Upper lobe of right lung (tissue), 1 donor: ENCODE data around the gene SKI. TPM values are rescaled to one million over a fixed set of nuclear protein-coding genes. Genes with fewer than 3 reads are reported as not detected.

ENCODE experiments used
- ATAC-seq: fragments of 200-7000 bp; cut with Tn5 transposase; one replicate; pipeline ENCODE4 v1.9.1; 2020; ENCODE audit warnings: mild to moderate bottlenecking, moderate library complexity
- DNase-seq: peaks from one replicate; pipeline ENCODE4 v3.0.0-alpha.2; 2020
- H3K27ac ChIP-seq: fragments of 200-600 bp; one replicate; pipeline ENCODE4 v1.8.0; 2022
- H3K27me3 ChIP-seq: fragments of 200-600 bp; one replicate; pipeline ENCODE4 v1.8.0; 2022; ENCODE audit warnings: mild to moderate bottlenecking
- H3K36me3 ChIP-seq: fragments of 200-600 bp; one replicate; pipeline ENCODE4 v1.8.0; 2022
- H3K4me1 ChIP-seq: fragments of 200-600 bp; one replicate; pipeline ENCODE4 v1.8.0; 2022
- H3K4me3 ChIP-seq: fragments of 200-600 bp; one replicate; pipeline ENCODE4 v1.8.0; 2022; ENCODE audit warnings: mild to moderate bottlenecking
- H3K9me3 ChIP-seq: fragments of 200-600 bp; one replicate; pipeline ENCODE4 v1.8.0; 2022
- intact Hi-C: fragments of 100-400 bp; cut with DNase I; formaldehyde crosslinking; loops from one replicate; pipeline ENCODE4 v1.11.0; 2022
- long read RNA-seq: library from polyadenylated mRNA; unstranded; transcript quantifications from one replicate; pipeline ENCODE4 v2.0.0, GENCODE V29; 2021
- total RNA-seq: library from RNA; stranded (reverse); fragmentation: NEBNext Ultra II Directional; extraction: Animal tissue kit (Norgen Biotek cat#: 25700); gene quantifications from one replicate; pipeline ENCODE4 v1.2.1, GENCODE V29; 2021
- TF ChIP-seq, protein P1 (sequence below): fragments of 200-600 bp; IDR thresholded peaks from one replicate; pipeline ENCODE4 v1.8.0; 2022; ENCODE audit warnings: antibody characterized with exemption
- donor health status: DM: no; HTN: yes; CAD: no; lungs with severe emphysema.

The SKI gene
- total RNA-seq: 89.6 TPM
- long read RNA-seq, full-length matches to known transcripts: 1 of 43 reads
- long read RNA-seq, partial matches to known transcripts: 28 of 43 reads
- long read RNA-seq, other reads (novel, unspliced or antisense): 14 of 43 reads

DNA sequence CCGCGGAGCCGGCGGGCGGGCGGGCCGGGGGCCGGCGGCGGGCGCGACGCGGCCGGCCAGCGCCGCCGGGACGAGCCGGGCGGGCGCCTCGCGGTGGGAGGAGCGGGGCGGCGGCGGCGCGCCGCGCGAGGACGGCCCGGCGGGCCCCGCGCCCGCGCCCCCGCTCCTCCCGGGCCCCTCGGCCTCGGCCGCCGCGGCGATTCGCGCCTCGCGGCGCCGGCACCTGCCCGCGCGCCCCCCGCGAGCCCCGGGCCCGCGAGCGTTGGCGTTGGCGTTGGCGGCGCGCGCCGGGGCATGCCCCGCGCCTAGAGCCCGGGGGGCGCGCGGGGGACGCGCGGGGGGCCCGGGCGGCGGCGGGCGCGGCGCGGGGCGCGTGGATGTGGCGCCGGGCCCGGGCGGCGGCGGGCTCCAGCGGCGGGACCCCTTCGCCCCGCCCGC, at the start of gene SKI:
Gene SKI, plus strand, starts transcription at position 163 of the 438 bp plus-strand sequence. CDS start 448 bp downstream, outside the sequence.
- intact Hi-C loops: no loop called here

DNA sequence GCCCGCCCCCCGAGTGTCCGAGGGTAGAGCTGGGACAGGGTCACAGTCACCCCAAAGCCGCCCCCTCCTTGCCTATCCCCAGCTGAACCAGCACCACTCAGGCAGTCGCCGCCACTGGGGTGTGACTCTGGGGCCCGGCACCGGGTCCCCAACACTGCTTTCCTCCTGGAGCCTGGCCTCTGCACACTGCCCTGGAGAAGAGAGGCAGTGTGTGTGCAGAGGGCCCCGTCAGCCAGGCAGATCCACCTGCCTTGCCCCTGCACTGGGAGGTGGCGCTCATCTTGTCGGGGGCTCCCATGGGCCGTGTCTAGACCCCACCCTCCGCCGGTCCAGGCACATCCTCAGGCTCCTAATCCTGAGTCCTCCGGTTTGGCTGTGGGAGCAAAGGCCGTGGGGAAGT, 49.2 kb upstream of the SKI start:
- intact Hi-C loops: no loop called here
- Histone ChIP-seq H3K27me3 (no peaks in the 10 kb centered on the region), H3K36me3 (peaks cover 6% of the 10 kb centered on the region), H3K4me3 (no peak overlapping the region), H3K27ac (no peak overlapping the region), H3K9me3 (no peaks in the 10 kb centered on the region), H3K4me1 (no peaks in the 10 kb centered on the region)
- TF ChIP-seq, protein P1, sequence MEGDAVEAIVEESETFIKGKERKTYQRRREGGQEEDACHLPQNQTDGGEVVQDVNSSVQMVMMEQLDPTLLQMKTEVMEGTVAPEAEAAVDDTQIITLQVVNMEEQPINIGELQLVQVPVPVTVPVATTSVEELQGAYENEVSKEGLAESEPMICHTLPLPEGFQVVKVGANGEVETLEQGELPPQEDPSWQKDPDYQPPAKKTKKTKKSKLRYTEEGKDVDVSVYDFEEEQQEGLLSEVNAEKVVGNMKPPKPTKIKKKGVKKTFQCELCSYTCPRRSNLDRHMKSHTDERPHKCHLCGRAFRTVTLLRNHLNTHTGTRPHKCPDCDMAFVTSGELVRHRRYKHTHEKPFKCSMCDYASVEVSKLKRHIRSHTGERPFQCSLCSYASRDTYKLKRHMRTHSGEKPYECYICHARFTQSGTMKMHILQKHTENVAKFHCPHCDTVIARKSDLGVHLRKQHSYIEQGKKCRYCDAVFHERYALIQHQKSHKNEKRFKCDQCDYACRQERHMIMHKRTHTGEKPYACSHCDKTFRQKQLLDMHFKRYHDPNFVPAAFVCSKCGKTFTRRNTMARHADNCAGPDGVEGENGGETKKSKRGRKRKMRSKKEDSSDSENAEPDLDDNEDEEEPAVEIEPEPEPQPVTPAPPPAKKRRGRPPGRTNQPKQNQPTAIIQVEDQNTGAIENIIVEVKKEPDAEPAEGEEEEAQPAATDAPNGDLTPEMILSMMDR: no peak
- ATAC-seq (no peak), DNase-seq (no peak)

More for the DNA sequence above, at the start of gene SKI:
- no peak for DNase-seq
- Histone ChIP-seq H3K36me3 (no peaks in the 10 kb centered on the region), H3K9me3 (no peaks in the 10 kb centered on the region), H3K4me1 (peaks cover 20% of the 10 kb centered on the region), H3K27me3 (no peaks in the 10 kb centered on the region), H3K4me3 (peak within 1 kb of the TSS; percentile 80), H3K27ac (peak within 1 kb of the TSS; percentile 98)
- TF ChIP-seq, protein P1: no peak
- no peak for ATAC-seq

DNA sequence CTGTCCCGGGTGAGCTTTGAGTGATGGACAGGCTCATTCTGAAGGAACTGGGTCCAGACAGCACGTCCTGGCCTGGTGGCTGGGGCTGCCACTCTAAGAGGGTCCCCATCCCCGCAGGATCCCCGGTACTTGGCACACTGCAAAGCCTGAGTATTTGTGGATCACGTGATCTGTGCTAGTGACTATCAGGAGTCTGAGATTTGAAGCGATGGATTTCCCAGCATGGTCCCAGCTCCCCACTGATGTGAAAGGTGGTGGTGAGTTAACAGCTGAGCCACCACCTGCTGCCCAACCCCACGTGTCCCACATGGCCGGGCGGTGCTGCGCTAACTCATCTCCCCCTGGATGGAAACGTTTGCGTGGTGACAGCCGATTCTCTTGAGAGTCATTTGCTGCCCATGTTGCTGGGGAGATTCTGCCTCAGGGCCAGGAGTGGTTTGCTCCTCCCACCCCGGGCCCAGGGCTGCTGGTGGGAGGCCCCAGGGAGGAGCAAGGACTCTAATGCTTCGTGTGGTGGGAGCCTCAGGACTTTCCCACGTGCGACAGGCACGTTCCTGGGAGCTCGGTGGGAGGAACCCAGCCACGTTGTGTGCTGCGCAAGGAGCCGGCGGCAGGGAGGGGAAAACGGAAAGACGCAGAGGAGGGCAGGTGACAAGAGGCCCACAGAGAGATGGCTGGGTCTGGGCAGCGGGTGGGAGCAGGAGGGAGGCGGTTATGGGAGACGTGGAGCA, 48.7 kb upstream of the SKI start:
- DNase-seq (no peak), ATAC-seq (no peak)
- Histone ChIP-seq H3K27me3 (no peaks in the 10 kb centered on the region), H3K4me3 (no peak overlapping the region), H3K4me1 (no peaks in the 10 kb centered on the region), H3K36me3 (peaks cover 9% of the 10 kb centered on the region), H3K9me3 (no peaks in the 10 kb centered on the region), H3K27ac (no peak overlapping the region)
- TF ChIP-seq, protein P1: no peak
- intact Hi-C loops: no loop called here

DNA sequence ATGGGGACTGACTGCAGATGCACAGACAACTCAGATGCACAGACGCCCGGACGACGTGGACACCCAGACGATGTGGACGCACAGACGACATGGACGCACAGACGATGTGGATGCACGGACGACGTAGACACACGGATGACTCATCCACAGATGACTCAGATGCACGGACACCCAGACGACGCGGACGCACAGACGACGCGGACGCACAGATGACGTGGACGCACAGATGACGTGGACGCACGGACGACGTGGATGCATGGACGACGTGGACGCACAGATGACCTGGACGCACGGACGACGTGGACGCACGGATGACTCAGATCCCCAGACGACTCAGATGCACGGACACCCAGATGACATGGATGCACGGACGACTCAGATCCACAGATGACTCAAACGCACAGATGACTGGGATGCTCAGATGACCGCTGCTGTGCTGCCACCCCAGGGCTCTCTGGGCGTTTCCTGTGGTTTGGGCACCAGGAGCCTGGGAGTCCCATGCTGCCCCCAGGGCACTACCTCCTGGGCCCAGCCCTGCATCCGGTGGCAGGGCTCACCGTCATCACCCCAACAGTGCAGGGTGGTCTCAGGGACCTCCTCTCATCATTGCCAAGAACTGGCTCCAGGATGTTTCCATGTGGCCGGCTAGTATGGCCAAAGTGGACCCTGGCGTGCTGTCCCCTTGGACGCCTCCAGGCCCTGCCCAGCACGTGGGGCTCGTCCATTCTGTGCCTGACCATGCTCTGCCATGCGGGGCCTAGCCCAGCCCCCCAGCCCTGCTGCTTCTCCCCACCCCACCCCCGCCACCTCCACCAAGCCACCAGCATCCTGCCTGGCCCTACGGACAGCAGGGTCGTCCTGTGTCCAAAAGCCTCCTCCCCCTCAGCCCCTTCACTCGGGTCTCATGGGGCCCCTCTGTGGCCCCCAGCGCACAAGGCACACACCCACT, 47.5 kb upstream of the SKI start:
- H3K27me3 ChIP-seq: no peaks in the 10 kb centered on the region
- ATAC-seq: no peak
- H3K4me3 ChIP-seq: no peak overlapping the region
- H3K9me3 ChIP-seq: no peaks in the 10 kb centered on the region
- no peak for DNase-seq
- no peaks in the 10 kb centered on the region for H3K4me1 ChIP-seq
- H3K36me3 ChIP-seq: peaks cover 20% of the 10 kb centered on the region
- TF ChIP-seq, protein P1: no peak
- intact Hi-C loops: no loop called here
- no peak overlapping the region for H3K27ac ChIP-seq

DNA sequence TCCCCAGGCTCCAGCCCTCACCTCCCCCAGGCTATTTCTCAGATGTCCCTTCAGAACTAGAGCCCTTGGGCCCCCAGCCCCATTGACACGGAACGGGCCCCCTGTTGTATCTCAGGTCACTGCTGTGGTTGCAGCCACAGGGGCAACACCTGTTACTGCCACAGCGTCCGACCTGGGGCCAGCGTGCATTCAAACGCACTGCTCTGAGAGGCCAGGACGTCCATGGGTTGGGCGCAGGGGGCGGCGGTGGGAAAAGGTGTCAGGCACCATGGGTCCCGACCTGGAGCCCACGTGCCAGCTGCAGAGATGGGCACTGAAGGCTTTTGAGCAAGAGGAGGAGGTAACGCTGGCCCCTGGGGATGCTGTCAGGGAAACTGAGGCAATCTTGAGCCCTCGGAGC, 46.8 kb upstream of the SKI start:
- no peaks in the 10 kb centered on the region for H3K9me3 ChIP-seq
- H3K4me1 ChIP-seq: no peaks in the 10 kb centered on the region
- ATAC-seq (no peak), DNase-seq (no peak)
- TF ChIP-seq, protein P1: no peak
- no peak overlapping the region for H3K4me3 ChIP-seq
- H3K36me3 ChIP-seq: peaks cover 21% of the 10 kb centered on the region
- H3K27me3 ChIP-seq: no peaks in the 10 kb centered on the region
- no peak overlapping the region for H3K27ac ChIP-seq
- intact Hi-C loops: no loop called here
